Bronchial epithelial cell (primary cell): ENCODE measurements around the gene STUB1. TPM values are rescaled to one million over a fixed set of nuclear protein-coding genes. Genes with fewer than 3 reads are reported as not detected.

Source experiments
- DNase-seq: peaks from one replicate; pipeline ENCODE4 v3.0.0-alpha.2; 2010; ENCODE audit warnings: low read depth
- FAIRE-seq: peaks from 2 replicates; lab custom pipeline; 2011; peaks lifted over from hg19 to GRCh38; lab: Jason Lieb, UNC
- H3K27me3 ChIP-seq: 2 replicates; pipeline ENCODE4 v1.5.1; 2011; ENCODE audit warnings: low read length; ENCODE audit not compliant: control insufficient read depth, insufficient read depth
- H3K36me3 ChIP-seq: 2 replicates; pipeline ENCODE4 v1.5.1; 2011; ENCODE audit warnings: low read length; ENCODE audit not compliant: control insufficient read depth, insufficient read depth
- H3K4me3 ChIP-seq: 2 replicates; pipeline ENCODE4 v1.5.1; 2011; ENCODE audit warnings: mild to moderate bottlenecking, low read depth, low read length, control low read depth
- total RNA-seq: library from RNA; depleted of rRNA; stranded (reverse); fragments of >200 nt; gene quantifications from 2 replicates; pipeline ENCODE4 v1.2.1, GENCODE V29; 2014
- TF ChIP-seq, protein P1 (sequence below): IDR thresholded peaks from 2 replicates; pipeline ENCODE4 v1.5.1; 2011; ENCODE audit warnings: mild to moderate bottlenecking, moderate library complexity, low read length, control low read depth, inconsistent platforms; ENCODE audit not compliant: insufficient read depth, severe bottlenecking

Gene STUB1
- total RNA-seq, 1 donor from 2014 or later = 204 TPM

DNA sequence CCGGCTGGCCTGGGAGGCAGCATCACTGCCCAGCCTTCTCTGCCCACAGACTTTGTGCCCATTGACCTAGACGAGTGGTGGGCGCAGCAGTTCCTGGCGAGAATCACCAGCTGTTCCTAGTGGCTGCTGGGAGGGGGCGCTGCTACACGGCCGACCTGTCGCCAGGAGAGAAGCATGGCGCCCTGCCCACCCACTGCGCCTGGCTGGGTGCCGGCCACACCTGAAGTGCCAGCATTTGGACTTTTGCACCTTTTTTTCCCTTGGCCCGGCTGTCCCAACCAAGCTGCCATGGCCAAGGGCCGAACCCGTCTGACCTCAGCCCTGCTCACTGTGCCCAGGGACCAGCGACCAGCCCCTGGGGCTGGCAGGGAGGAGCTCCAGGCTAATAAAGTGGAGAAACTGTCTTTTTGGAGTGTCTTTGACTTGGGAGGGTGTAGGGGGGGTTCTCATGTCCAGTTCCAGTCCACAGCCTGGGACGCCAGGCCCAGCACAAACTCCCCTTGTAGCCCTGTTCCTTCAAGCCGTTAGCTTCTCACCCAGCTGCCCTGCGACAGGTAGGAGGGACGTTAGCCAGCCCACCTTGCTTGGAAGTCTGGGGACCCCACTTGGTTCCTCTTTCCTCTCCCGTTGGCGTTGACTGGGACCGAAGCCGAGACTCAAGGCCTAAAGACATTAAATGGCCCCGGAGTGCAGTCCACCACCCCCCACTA is 32.0 kb upstream of the STUB1 start:
- Histone ChIP-seq H3K27me3 (no peaks in the 10 kb centered on the region), H3K4me3 (peak overlapping the region; percentile 56), H3K36me3 (peaks cover 2% of the 10 kb centered on the region)
- TF ChIP-seq, protein P1, sequence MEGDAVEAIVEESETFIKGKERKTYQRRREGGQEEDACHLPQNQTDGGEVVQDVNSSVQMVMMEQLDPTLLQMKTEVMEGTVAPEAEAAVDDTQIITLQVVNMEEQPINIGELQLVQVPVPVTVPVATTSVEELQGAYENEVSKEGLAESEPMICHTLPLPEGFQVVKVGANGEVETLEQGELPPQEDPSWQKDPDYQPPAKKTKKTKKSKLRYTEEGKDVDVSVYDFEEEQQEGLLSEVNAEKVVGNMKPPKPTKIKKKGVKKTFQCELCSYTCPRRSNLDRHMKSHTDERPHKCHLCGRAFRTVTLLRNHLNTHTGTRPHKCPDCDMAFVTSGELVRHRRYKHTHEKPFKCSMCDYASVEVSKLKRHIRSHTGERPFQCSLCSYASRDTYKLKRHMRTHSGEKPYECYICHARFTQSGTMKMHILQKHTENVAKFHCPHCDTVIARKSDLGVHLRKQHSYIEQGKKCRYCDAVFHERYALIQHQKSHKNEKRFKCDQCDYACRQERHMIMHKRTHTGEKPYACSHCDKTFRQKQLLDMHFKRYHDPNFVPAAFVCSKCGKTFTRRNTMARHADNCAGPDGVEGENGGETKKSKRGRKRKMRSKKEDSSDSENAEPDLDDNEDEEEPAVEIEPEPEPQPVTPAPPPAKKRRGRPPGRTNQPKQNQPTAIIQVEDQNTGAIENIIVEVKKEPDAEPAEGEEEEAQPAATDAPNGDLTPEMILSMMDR = peak; percentile 74
- peak; percentile 20 for DNase-seq
- peak; percentile 23 for FAIRE-seq

DNA sequence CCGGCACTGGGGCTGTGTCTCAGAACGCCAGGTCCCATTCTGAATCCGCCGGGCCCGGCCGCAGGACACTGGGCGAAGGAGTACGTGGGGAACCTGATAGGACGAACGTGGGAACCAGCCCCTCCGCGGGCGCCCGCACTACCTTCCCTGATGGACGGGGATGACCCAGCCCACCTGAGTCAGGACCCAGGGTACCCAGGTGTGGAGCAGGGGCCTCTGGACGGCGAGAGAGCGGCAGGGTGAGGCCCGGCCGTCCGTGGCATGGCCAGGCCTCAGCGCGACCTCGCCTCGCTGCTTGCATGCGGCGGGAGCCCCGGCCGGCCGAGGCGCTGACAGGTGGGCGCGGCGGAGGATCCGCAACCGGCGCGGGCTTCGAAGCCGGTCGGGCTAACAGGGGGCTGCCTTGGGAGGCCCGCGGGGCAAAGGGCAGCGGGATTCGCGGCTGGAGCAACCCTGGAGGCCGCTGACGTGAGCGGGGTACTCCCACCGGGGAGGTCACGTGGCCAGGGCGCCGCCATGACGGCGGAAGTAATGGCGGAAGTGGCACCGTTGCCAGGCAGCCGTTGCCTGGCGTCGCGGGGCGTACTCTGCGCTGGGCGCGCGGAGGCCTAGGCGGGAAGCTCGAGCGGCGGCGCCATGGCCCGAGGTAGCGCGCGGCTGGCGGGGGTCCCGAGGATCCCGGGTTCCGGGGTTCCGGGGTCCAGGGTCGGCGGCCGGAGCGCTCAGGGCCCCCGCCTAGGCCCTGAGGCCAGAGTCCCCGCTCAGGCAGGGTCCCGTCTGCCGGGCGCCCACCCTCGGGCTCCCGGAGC is 31.2 kb upstream of the STUB1 start, which contains the start of gene WDR90:
Gene WDR90, plus strand, starts transcription at position 585 of the 809 bp plus-strand sequence. Its CDS starts 52 bp downstream, at position 637.
- H3K4me3 ChIP-seq = peak within 1 kb of the TSS; percentile 56

DNA sequence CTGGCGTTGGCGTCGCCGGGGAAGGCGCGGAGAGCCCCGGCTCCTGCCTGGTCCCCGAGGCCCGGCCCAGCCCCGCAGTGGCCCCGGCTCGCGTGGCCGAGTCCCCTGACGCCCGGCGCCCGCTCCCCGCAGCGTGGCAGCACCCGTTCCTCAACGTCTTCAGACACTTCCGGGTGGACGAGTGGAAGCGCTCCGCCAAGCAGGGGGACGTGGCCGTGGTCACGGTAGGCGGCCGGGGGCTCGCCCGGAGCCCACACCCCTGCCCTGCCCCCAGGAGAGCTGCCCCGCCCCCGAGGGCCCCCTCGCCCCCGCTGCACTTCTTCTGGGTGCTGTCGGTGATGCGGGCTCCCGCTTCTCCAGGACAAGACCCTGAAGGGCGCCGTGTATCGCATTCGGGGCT is 30.6 kb upstream of the STUB1 start:
- TF ChIP-seq, protein P1 = no peak
- DNase-seq (no peak), FAIRE-seq (no peak)
- Histone ChIP-seq H3K27me3 (no peaks in the 10 kb centered on the region), H3K4me3 (peak overlapping the region; percentile 56), H3K36me3 (peaks cover 5% of the 10 kb centered on the region)

More for the DNA sequence above, 31.2 kb upstream of the STUB1 start, which contains the start of gene WDR90:
- FAIRE-seq = no peak
- Histone ChIP-seq H3K36me3 (peaks cover 5% of the 10 kb centered on the region), H3K27me3 (no peaks in the 10 kb centered on the region)
- TF ChIP-seq, protein P1 = no peak
- DNase-seq = peak; percentile 79

DNA sequence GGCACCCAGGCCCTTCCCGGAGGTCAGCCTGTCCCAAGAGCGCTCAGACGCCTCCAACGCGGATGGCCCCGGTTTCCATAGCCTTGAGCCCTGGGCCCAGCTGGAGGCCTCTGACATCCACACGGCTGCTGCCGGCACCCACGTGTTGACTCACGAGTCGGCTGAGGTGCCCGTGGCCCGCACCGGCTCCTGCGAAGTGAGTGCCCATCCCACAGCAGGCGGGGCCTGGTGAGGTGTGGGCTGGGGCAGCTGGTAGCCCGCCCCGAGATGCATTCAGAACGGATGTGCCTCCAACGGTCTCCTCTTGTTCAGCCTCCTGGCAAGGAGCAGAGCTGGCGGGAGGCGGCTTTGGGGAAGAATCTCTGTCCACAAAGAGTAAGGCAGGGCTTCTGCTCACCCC is 28.4 kb upstream of the STUB1 start:
- Histone ChIP-seq H3K4me3 (no peak overlapping the region), H3K36me3 (peaks cover 9% of the 10 kb centered on the region), H3K27me3 (no peaks in the 10 kb centered on the region)
- DNase-seq (no peak), FAIRE-seq (no peak)
- TF ChIP-seq, protein P1 = no peak

DNA sequence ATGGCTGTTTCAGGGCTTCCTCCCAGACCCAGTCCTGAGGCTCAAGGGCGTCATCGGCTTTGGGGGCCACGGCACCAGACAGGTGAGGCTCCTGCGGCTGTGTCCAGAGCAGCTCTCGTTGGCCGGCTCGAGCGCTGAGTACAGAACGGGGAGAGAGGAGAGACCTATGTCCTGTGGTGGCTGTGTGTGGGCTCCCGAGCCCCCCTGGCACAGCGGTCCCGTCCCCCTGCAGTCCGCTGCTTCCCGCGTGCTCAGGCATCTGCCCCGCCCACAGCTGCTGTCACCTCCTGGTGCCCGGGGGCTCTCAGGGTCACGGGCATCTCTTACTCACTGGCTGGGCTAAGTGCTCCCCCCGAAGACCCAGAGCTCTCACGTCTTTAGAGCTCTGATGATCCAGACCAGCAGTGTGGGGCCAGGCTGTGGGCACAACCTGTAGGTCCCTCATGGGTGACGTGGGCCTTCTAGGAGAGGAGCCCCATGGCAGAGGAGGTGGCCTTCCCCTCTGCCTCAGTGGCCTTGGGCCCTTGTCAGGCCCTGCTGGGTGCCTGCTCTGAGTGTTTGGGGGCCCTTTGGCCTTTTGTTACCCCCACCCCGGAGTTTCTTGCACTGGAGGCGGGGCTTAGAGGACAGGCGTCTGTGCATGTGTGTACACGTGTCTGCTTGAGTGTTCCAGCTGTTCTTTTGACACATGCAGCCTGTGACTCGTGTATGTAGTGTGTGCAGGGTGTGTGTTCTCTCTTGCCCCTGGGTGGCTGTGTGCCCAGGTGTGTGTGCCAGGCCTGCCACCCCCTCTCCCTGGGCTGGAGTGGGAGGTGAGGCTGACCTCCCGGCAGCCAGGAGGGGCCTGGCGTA is 27.5 kb upstream of the STUB1 start:
- FAIRE-seq (no peak), DNase-seq (no peak)
- Histone ChIP-seq H3K4me3 (no peak overlapping the region), H3K36me3 (peaks cover 7% of the 10 kb centered on the region), H3K27me3 (no peaks in the 10 kb centered on the region)
- TF ChIP-seq, protein P1 = no peak
